Ureter (tissue), 1 donor: ENCODE measurements around the gene COX7A2L. TPM values are rescaled to one million over a fixed set of nuclear protein-coding genes. Genes with fewer than 3 reads are reported as not detected.
"Not testable (repeated sequence)": the region's sequence is repeated elsewhere in the genome, so short reads cannot be mapped to it uniquely, and the experiment has no call there.

Source experiments
- DNase-seq: peaks from one replicate; pipeline ENCODE4 v3.0.0-alpha.2; 2020; ENCODE audit warnings: low spot score
- total RNA-seq: library from RNA; stranded (reverse); gene quantifications from one replicate; pipeline ENCODE4 v1.2.4, GENCODE V29; 2023
- donor health status: DM: yes; HTN: yes; CAD: no.

The COX7A2L gene
- total RNA-seq, 1 donor from 2014 or later = 89.9 TPM

DNA sequence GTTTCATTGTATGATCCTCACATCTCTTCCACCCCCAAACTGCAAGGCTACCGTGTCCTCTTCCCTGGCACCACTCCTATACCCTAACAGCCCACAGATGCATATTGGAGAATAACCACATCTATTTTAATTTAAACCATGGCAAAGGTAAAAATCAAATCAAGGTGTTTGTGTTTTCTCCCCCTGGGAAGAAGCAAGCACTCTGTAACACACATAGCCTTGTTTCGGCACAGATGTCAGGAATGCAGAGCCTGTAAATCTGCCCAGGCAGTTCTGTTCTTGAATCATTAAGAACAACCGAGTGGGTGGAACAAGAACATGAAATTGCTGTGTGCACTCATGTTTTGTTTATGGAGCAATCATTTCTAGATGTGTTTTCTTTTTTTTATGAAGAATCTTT lies 6.8 kb upstream of the COX7A2L start:
- no peak for DNase-seq

DNA sequence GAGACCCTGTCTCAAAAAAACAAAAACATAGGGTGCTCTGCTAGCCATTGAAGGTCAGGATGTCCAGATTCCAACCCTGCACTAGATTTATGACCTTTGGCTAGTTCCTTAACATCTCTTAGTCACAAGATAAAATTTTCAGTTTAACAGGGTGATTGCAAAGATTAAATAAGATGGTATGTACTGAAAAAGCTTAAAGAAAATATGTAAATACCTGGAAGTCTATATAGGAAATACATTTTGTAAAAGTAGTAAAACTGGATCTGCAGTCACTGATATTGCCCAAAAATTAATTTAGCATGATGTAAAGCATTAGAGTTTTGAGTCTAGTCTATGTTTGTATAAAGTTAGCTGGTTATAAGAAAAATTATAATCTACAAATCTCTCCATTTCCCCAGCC lies 5.4 kb upstream of the COX7A2L start:
- DNase-seq = no peak

DNA sequence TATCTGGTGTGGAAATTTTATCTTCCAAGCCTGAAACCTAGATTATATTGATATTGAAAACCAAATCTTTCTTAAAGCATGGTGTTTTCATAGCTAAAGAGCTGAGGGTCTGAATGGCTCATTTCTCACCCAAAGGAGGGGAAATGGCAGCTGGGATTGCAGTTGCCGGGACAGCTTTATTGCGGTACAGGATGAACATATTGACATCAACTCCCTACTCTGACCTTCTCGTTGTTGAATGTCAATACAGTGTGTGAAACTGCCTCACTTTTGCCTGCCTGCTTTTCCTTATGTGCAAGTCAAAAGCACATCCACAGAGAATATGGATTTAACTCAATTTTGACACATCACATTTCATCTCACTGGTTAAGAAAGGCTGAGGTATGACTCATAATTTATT lies 3.6 kb upstream of the COX7A2L start:
- DNase-seq = no peak

DNA sequence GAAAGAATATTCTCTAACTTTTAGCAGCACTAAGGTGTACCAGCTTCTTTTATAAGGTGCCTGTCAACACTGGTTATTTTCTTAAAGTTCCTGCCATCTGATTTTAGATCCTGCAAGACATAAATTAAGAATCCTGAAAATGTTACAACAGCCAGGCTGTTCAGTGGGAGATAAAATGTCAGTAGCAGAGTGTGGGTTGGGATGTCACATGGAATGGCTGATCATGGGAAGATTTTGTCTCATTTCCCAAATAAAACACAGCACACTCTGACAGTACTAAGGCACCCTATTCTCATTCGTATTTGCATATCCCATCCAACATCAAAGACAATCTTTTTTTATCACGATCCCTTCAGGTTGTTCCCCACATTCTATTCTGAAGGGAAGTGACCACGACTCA lies 2.4 kb upstream of the COX7A2L start:
- DNase-seq = no peak

DNA sequence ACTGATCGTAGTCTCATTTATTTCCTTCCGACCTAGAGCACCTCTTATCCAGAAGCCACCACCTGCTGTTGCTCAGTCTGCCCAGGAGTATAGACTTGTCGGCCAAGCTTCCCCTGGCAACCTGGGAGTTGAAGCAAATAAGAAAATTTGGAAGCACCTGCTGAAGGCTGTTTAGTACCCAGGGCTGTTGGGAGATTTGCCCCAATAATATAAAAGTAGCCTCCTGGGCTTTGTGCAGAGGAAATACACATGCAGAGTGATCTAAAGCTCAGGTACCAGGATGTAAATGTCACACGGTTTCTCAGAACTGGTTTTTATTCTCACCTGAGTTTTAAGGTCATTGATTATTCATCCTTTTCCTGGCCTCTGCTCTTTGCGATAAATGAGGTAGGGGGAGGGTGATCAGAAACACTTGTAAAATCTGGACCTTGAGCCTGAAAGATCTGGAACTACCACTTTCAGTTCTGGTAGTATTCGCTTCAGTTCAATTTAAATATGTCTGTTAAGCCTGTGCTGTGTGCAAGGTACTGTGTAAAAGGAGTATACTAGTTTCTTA lies 789 bp upstream of the COX7A2L start:
- DNase-seq = no peak

DNA sequence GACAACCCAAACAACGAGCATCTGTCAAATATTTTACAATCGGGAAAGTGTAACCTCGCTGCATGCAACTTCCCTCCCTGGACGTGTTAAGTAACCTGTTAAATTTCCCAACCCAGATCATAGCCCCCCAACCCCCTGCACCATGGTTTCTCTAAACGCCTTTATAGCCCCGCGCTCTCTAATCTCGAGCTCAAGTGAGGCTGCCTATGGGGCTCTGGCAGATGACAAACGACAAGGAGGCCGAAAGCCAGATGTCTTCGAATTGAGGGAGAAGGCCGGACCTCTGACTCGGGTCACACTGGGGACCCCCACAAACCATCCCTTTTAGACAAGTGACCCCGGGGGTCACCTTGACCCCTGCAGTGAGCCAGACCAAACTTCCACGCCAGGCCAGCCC lies 526 bp downstream of the COX7A2L start:
- no peak for DNase-seq

DNA sequence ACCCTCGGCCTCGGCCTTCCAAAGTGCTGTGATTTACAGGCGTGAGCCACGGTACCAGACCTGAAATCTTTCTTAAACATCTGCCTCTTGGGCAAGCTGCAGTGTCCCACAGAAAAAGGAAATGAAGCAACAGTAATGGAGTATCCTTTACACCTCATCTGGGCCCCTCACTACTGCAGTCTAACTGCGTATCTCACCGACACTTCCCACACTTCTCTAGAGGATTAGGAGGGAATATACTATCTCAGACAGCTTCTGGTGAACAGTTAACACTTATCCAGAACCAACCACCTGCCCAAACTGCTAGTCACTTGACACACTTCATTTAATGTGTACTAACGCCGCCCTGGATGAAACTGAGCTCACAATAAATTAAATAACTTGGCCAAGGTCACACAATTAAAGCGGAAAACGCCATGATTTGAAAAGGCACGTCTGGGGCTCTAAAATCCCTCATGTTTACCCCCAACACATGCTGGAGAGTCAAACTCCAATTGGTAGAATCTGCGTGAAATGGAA lies 993 bp downstream of the COX7A2L start:
- DNase-seq = no peak

DNA sequence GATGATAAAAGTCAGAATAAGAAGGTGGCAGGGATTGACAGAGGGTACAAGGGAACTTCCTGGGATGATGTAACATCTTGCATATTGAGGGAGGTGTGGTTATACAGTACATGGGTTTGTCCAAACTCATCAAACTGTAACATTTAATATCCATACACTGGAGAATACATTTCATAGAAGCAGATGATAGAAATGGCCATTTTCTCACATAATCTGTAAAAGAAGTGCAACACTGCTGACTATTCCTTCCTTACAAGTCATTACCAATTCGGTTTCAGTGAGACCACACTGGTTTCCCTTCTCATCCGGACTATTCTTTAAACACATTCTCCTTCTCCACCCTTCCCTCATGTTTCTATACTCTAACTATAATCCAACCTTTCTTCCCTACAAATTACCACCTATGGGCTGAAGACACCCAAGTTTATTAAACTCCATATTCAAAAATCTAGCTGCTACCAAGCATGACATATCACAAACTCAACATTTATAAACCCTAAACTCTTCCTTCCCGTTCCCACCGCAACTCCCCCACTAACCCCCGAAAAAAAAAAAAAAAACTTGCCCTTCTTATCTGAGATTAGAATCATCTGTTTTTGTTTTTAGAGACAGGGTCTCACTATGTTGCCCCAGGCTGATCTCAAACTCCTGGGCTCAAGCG lies 1.6 kb downstream of the COX7A2L start:
- DNase-seq = no peak

DNA sequence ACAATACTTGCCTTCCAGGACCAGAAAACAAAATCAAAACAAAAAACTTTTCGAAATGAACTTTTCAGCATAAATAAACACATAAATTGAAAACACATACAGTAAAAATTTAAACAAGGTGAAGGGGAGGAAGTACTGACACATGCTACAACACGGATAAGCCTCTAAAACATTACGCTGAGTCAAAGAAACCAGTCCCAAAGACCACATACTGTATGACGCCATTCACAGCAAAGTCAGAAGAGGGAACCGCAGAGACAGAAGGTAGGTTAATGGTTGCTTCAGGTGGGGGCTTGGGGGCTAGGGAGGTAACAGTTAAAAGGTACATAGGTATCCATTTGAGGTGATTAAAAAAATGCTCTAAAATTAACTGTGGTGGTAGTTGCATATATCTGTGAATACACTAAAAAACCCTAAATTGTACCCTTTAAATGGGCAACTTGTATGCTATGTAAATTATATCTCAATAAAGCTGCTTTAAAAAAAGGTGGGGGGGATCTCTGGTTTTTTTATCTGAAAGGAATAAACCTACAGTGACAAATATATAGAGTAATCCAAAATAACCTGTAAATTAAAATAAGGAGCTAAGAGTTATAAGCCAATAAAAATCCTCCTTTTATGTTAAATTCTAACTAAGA lies 7.1 kb downstream of the COX7A2L start:
- DNase-seq = no peak

DNA sequence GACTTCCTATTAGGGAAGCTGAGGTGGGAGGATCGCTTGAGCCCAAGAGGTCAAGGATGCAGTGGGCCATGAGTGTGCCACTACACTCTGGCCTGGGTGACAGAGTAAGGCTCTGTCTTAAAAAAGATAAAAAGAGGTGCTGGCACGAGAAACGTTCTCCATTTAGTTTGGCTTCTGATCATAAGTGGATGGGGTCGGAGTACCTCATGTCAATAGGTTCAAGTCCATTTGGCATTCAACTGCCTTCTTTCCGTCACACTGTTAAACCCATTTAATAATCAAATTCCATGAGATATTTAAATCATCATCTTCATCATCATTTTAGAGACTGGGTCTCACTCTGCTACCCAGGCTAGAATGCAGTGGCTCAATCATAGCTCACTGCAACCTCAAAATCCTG lies 9.2 kb downstream of the COX7A2L start:
- no peak for DNase-seq

DNA sequence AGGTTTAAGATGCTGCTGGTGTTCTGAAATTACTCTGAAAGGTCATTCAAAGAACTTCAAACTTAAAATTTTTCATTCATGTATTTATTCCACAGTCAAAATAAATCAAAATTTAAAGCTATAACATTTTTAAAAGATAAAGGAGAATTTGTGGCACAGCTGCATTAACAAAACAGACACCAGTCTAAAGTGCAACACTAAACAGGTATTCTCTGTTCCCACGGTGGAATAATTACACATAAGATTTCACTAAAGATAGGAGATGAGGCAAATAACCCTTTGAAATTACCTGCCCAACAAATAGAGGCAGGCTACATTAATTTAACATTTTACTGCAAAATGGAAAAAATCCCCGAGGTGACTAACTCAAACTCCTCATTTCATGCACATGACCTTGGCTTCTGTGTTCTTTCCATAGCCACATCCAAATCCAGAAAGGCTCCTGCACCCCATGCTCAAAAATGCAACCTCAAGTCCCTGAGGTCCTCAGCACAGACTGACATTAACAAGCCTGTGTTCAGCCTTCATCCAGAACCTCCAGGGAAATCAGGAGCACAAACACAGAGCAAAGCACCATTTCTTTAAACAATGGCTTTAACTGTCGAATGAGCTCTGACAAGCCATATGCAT lies 10.5 kb downstream of the COX7A2L start:
- DNase-seq = no peak

DNA sequence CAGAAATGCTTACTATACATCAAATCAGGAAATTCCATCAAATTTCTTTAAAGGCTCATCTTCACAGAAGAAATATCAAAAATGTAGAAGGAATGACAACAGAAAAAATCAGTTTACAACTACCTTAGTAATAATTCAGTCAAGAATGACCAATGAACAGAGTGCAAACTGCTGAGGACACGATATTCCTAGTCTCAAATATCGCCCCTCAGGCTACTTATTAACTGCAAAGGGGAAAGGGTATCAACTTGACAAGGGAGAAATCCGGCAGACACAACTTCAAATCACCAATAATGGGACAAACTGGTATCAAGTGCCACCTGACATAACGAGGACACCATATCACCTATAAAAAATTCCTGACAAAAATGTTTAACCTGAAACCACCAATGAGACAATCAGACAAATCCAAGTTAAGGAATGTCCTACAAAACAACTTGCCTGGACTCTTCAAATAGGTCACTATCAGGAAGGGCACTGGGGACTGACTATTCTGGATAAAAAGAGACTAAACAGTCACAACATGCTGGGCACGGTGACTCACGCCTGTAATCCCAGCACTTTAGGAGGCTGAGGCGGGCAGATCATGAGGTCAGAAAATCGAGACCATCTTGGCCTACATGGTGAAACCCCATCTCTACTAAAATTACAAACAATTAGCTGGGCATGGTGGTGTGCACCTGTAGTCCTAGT lies 12.8 kb downstream of the COX7A2L start:
- DNase-seq = no peak

DNA sequence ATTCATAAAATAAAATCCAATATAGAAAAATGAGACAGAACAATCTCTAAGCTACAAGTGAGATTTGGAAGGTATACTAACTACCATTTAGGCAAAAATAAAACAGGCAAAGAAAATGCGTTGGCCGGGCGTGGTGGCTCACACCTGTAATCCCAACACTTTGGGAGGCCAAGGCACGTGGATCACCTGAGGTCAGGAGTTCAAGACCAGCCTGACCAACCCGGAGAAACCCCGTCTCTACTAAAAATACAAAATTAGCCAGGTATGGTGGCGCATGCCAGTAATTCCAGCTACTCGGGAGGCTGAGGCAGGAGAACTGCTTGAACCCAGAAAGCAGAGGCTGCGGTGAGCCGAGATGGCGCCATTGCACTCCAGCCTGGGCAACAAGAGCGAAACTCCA lies 13.5 kb downstream of the COX7A2L start:
- DNase-seq = not testable (repeated sequence)

DNA sequence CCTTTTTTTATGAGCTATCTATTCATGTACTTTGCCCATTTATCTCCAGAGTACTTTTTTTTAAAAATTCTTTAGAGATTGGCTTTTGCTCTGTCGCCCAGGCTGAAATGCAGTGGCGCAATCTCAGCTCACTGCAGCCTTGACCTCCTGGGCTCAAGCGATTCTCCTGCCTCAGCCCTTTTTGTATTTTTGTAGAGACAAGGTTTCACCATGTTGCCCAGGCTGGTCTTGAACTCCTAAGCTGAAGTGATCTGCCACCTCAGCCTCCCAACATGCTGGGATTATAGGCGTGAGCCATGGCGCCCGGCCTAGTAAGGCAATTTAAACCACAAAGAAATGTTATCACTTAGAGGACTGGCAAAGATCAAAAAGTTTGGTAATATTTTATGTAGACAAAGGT lies 14.2 kb downstream of the COX7A2L start:
- DNase-seq = not testable (repeated sequence)

DNA sequence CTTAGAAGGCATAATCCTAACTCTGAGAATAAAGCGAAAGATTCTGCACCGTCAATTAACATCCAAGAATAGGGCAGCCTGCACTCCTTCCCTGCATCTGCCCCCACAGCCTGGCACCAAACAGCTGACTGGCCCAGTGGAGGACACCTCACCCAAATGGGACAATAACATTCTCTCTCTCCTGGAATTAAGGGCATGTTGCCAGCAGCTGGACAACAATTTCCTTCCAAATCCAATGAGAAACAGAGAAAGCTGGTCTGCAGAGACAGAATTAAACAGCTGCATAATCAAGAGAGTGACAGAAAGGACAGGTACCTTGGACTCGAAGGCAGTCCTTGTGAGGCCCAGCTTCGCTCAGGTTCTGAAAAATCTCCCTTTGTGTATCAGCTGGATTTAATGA lies 15.0 kb downstream of the COX7A2L start:
- no peak for DNase-seq

DNA sequence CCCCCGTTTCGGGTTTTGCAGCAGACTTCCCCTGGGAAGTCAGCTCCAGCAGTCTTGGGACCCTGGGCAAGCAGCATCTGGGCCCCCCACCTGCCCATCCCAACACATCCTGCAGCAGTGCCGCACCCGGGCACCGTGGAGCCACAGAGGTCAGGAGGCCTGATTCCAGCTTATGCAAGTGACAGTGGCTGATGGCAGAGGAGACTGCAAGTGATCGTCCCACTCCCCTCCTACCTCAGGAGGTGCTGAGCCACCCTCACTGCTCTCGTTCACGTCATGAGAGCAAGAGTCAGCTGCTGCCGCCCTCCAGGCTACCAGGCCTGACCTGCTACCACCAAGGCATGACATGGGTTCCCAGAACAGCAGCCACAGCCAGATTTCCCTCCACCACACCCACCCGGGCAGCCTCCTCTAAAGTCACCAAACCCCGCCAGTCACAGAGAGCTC lies 18.2 kb downstream of the COX7A2L start:
- no peak for DNase-seq

DNA sequence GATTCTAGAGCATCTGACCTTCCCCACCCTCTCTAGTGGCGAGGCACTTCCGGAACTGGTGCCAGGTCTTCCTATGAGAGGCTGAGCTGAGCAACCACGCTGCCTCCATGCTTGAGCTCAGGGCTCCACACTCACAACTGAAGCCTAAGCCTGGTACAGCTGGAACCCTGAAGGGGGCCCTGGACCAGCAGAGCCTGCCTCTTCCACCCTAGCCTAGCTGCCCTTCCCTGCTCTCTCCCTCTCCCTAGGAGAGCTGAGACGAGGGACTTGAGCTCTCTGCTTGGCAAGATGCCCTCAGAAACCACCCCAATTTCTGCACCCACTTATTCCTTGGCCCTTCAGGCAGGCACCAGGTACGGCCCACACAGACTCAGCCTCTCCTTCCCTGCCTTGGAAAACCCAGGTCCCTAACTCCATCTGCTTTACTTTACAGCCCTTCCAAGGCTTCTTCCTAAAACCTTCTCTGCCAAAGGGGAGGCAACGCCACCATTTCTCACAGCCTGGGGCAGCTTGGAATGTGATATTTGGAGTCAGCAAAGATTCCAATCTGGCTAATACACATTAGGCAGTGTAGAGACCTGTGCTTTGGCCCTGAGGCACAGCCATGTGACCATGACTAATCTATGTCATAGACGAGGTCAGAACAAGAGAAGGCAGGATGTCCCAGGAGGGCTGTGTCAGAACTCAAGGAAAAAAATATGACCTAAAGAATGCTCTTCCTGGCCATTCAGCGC lies 18.8 kb downstream of the COX7A2L start:
- peak; percentile 82 for DNase-seq

DNA sequence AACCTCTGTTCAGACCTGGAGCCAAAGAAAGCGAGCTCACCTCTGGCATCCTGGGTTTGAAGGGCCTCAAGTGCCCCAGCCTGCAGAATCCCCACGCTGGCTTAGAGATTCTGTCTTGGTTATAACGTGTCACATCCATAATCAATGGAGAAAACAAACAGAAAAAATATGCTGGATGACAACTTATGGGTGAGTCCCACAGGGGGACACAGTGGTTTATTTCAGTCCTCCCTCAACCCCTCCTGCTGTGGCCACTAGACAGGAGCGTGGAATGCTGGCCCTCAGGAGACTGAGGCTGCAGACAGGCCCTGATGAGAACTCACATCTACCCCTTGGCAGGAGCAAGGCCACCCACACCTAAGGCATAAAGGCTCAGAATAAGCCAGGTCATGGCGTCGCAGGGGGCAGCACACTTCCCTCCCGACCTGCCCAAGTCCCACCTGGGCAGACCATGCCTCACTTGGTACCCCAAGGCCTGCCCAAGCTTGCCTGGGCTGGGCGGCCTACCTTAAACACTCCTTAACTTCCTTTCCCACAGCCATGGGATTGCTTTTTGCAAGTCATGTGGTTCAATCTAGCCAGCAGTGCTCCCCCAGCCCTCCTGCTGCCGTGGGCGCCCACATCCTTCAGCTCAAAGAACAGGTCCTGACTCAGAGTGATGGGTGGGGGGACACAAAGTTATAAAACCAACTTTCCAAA lies 19.9 kb downstream of the COX7A2L start:
- no peak for DNase-seq

DNA sequence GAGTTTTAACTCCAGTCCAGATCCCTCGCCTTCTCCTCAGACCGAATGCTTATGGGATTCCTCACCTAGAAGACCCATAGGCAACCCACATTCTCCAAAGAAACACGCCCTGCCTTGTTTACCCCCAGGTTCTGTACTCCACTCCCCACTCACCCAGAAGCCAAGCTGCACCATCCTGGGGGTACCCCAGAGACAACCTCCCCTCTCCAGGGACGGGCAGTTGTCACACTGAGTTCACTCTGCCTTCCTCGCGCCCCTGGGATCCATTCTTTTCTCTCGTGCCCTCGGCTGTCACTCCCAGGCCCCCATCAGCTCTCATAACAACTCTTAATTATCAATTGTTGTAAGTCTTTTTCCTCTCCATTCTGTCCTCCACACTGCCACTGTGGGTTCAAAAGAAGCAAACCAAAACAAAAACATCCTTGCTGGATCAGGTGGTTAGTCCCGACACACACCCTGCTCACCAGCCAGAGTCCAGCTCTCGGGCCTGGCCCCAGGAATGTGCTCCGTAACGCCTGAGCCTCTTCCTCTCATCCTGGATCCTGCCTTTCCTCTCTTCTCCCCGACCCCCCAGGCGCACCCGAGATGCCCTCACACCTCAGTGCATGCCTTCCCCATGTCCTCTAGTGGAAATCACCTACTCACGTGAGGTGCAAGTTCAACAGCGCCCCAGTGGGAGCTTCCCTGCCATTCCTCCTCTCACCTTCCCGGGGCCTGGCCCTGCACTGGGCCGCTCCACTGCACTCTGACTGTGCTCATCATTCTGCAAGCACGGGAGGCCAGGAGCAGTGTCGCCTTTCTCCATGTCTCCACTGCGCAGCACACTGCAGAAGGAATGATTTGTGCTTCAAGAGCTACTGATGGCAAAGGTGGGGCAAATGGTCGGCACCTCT lies 20.7 kb downstream of the COX7A2L start:
- DNase-seq = no peak
